Measurements from ENCODE around the gene TBX4. TPM values are rescaled to one million over a fixed set of nuclear protein-coding genes. Genes with fewer than 3 reads are reported as not detected.

Gene TBX4
- total RNA-seq, 2 experiments from 2014 or later: not detected

- Mint-ChIP-seq H3K4me3 (no peak overlapping the region), H3K4me1 (peaks cover 20% of the 10 kb centered on the region), H3K27ac (no peak overlapping the region), H3K36me3 (ENCODE audit: low read depth) (no peaks in the 10 kb centered on the region), H3K27me3 (peaks cover 66% of the 10 kb centered on the region), H3K9me3 (no peaks in the 10 kb centered on the region)
- CTCF ChIA-PET: interaction anchor here (1.4 kb wide), 1 partner anchor 10 kb away, joined by 6 read pairs; no protein-coding TSS in a partner anchor
- POLR2A ChIA-PET: no interaction called here
- DNase-seq: peak; percentile 12
Observed at GRCh38 chr17:61461967-61462718, 9.9 kb downstream of the TBX4 start.

GRCh38 chr17:61462719-61463315 is 10.6 kb downstream of the TBX4 start:
- Mint-ChIP-seq H3K36me3 (ENCODE audit: low read depth) (no peaks in the 10 kb centered on the region), H3K4me1 (peaks cover 18% of the 10 kb centered on the region), H3K27ac (no peak overlapping the region), H3K27me3 (peaks cover 60% of the 10 kb centered on the region), H3K4me3 (no peak overlapping the region), H3K9me3 (no peaks in the 10 kb centered on the region)
- DNase-seq: no peak
- CTCF ChIA-PET: interaction anchor here (1.8 kb wide), 1 partner anchor 51 kb away, joined by 5 read pairs; no protein-coding TSS in a partner anchor
- POLR2A ChIA-PET: no interaction called here

DNA sequence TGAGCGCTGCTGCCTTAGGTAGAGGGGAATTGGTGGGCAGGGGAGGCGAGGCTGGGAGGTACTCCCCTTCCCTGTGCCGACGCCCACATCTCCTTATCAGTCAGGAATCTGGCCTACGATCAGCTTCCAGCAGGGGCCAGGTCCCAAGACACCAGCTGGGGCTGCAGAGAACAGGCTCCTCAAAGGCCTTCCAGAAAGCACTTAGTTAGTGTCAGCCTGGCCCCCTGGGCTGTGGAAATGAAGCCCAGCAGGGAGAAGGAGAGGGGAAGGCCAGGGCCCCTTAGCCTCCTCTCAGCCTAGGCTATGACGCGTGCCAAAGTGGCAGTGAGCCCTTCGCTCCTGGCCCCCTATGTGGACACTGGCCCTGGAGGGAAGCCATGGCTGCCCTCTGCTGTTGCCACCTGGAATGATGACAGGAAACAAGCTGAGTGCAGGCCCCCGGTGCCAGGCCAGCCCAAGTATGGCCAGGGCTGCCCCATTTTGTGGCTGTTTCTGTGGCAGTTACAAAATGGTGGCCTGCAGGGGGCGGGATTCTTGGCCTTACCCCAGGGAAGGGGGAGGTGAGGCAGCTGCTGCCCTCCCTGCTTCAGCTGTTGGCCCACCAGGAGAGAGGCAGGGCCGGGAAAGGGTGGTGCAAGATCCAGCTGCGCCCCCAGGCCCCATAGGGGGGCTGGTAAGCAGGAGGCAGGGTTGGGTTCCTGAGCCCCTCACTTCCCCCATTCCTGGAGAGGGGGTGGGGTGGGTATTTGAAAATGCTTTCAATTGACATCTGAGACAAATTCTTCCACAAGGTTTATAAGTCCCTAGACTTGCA is 11.3 kb downstream of the TBX4 start:
- Mint-ChIP-seq H3K27me3 (peaks cover 53% of the 10 kb centered on the region), H3K27ac (no peak overlapping the region), H3K36me3 (ENCODE audit: low read depth) (no peaks in the 10 kb centered on the region), H3K9me3 (no peaks in the 10 kb centered on the region), H3K4me1 (peaks cover 18% of the 10 kb centered on the region), H3K4me3 (no peak overlapping the region)
- CTCF ChIA-PET: interaction anchor here (1.8 kb wide), 1 partner anchor 51 kb away, joined by 5 read pairs; no protein-coding TSS in a partner anchor
- DNase-seq: no peak
- POLR2A ChIA-PET: no interaction called here

DNA sequence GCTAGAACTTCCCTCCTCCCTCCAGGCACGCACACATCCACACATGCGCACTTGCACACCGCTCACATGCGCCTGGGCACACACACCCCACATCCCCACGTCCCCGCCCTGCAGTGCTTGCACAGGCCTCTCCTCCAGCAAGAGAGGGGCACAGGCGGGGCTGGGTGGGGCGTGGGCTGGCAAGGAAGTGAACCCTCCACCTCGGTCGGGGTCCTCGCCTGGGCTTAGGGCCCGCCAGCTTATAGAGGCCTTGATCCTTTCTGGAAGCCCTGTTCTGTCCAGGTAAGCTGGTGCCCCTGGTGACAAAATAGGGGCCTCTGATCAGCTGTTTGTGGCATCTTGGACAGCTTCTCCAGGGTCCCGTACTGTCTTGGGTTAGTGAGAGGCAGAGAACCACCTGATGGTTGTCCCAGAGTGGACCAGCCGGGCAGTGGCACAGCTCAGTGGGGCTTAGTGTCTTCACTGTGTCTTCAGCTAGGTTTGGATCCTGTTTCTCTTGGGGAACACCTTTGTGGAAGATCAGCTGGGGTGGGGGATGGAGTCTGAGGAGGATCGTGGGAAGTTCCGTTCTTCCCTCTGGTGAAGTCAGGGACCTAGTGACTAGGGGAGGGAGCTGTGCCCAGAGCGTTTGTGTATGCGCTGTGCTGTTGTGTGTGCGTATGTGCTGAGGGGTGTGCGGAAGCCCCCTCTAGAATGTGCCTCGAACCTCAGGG is 12.1 kb downstream of the TBX4 start:
- POLR2A ChIA-PET: no interaction called here
- Mint-ChIP-seq H3K36me3 (ENCODE audit: low read depth) (no peaks in the 10 kb centered on the region), H3K27ac (no peak overlapping the region), H3K4me3 (no peak overlapping the region), H3K9me3 (no peaks in the 10 kb centered on the region), H3K27me3 (peaks cover 46% of the 10 kb centered on the region), H3K4me1 (peaks cover 18% of the 10 kb centered on the region)
- CTCF ChIA-PET: interaction anchor here (1.8 kb wide), 1 partner anchor 52 kb away, joined by 5 read pairs; no protein-coding TSS in a partner anchor
- DNase-seq: no peak

DNA sequence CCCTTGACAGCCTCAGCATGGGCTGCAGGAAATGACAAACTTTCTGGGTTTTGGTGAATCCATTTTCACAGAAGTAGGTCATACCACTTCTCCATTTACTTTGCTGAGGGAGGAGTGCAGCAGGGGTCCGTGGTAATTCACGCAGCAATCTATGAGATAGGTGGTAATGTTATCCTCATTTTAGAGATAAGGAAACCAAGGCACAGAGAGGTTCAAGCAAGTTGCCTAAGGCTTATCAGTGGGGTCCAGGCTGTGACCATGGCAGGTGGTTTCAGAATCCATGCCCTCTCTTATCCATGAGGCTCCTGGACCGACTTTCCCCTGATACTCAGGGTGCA is 12.6 kb downstream of the TBX4 start:
- Mint-ChIP-seq H3K9me3 (no peaks in the 10 kb centered on the region), H3K27me3 (peaks cover 42% of the 10 kb centered on the region), H3K36me3 (ENCODE audit: low read depth) (no peaks in the 10 kb centered on the region), H3K4me1 (peaks cover 18% of the 10 kb centered on the region), H3K4me3 (no peak overlapping the region), H3K27ac (no peak overlapping the region)
- ChIA-PET POLR2A (no interaction called here), CTCF (interaction anchor here (1.8 kb wide), 1 partner anchor 53 kb away, joined by 5 read pairs; no protein-coding TSS in a partner anchor)
- DNase-seq: no peak

DNA sequence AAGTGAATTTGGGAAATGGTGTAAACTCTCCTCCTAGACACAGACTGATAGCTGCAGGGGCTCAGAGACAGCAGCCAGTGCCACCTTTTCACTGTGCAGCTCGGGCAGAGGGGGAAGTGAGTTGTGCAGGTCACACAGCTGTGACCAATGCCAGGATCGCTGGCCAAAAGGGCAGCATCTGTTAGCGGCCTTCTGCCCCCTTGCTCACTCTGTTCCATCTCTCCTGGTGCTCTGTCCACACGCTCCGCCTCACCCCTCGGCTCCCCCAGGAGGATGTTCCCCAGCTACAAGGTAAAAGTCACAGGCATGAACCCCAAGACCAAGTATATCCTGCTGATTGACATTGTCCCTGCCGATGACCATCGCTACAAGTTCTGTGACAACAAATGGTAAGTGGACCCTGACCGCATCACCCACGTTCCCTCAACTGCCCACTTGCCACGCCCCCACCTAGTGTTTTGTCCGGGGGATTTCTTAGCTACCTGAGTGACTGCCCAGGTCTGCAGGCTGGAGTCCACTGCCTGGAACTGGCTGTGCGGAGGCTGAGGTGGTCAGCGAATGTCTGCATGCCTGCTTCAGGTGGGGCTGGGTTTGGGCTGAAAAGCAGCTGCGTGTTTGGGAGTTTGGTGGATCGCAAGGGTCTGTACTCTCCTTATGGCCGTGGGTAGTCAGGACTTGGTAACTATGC is 13.5 kb downstream of the TBX4 start:
- CTCF ChIA-PET: no interaction called here

DNA sequence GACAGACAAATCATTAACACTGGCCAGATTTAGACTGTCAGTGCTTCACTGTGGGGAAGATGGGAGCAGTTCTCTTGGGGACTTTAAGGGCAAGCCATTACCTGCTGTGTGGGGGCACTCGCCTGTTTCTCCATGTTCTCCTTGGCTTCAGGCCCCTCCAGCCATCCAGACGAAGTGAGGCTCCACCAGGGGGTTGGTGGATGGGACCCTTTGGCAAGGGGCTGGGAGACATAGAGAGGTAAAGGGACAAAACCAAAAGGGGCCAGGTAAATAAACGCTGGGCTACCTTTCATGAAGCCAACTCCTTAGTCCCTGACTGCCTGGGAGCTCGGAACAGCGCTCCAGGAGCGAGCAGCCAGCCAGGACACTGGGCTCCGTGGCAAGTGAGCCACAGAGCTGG is 14.0 kb downstream of the TBX4 start:
- Mint-ChIP-seq H3K4me1 (peaks cover 13% of the 10 kb centered on the region), H3K27me3 (peaks cover 28% of the 10 kb centered on the region), H3K36me3 (ENCODE audit: low read depth) (no peaks in the 10 kb centered on the region), H3K9me3 (no peaks in the 10 kb centered on the region), H3K27ac (no peak overlapping the region), H3K4me3 (no peak overlapping the region)
- DNase-seq: no peak
- CTCF ChIA-PET: no interaction called here
- POLR2A ChIA-PET: no interaction called here

More for the DNA sequence above, 13.5 kb downstream of the TBX4 start:
- Mint-ChIP-seq H3K4me3 (no peak overlapping the region), H3K27ac (no peak overlapping the region), H3K36me3 (ENCODE audit: low read depth) (no peaks in the 10 kb centered on the region), H3K27me3 (peaks cover 33% of the 10 kb centered on the region), H3K9me3 (no peaks in the 10 kb centered on the region), H3K4me1 (peaks cover 17% of the 10 kb centered on the region)
- POLR2A ChIA-PET: no interaction called here
- DNase-seq: no peak

DNA sequence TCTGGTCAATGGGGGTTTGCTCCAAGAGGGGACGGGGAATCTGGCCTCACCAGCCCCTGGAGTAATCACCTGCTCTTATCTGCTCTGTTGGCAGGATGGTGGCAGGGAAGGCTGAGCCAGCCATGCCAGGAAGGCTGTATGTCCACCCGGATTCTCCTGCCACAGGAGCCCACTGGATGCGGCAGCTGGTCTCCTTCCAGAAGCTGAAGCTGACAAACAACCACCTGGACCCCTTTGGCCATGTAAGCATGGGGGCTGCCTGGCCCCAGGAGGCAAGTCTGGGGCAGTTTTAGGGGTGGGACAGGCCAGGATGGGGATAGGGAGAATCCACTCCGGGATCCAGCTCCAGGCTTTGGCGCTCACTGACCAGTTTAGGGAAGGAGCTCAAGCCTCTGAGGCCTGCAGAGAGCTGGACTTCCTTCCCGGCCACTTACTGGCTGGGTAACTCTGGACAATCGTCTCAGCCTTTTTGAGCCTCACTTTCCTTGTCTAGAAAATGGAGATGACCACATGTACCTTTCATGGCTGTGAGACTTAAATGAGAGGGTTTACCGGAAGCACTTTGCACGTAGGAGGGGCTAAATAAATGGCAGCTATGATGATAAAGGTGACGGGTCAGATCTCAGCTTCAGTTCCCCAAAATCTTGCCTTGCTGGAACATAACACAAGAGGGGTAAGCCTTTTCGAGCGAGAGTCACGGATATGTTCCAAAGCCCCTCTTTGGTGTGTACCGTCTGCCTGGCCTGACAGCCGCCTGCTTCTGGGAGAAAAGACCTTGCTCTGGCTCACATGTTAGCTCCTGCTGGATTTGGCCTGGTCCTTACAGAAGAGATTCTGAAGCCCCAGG is 15.4 kb downstream of the TBX4 start:
- peaks cover 18% of the 10 kb centered on the region for H3K27me3 Mint-ChIP-seq
- no peak overlapping the region for H3K27ac Mint-ChIP-seq
- no peaks in the 10 kb centered on the region for H3K36me3 Mint-ChIP-seq (ENCODE audit: low read depth)
- CTCF ChIA-PET: interaction anchor here (1.9 kb wide), 1 partner anchor 56 kb away, joined by 4 read pairs; no protein-coding TSS in a partner anchor
- peaks cover 3% of the 10 kb centered on the region for H3K4me1 Mint-ChIP-seq
- H3K9me3 Mint-ChIP-seq: no peaks in the 10 kb centered on the region
- no peak for DNase-seq
- no peak overlapping the region for H3K4me3 Mint-ChIP-seq
- POLR2A ChIA-PET: no interaction called here

DNA sequence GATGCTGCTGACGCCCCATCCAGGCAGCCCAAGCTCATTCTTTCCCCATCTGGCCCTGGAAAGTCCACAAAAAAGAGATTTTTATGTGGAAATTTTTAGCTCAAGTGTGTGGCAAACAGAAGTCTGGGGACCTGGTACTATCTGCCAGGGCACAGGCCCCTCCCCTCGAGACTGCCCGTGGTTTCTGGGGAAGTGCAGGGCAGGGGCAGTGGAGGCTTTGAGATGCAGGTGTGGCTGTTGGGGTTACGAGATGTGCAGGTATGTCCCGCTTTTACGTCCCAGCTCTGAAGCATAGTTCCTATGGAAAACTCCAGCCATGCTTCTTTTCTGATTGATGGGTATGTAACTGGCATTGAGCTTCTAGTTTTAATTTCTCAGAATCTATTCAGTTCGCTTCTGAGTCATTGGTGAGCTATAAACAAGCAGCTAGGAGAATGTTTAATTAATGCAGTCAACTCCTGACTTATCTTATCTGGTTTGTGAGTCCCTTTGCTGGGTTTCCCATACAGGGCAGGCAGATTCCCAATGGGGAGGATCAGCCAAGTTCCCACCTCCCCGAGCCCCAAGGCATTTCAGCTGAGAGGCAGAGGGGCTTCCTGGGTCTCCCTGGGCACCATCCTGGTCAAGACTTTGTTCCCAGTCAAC is 16.2 kb downstream of the TBX4 start:
- ChIA-PET POLR2A (no interaction called here), CTCF (interaction anchor here (1.9 kb wide), 1 partner anchor 57 kb away, joined by 4 read pairs; no protein-coding TSS in a partner anchor)
- Mint-ChIP-seq H3K4me1 (no peaks in the 10 kb centered on the region), H3K27me3 (peaks cover 12% of the 10 kb centered on the region), H3K4me3 (no peak overlapping the region), H3K27ac (no peak overlapping the region), H3K9me3 (no peaks in the 10 kb centered on the region), H3K36me3 (ENCODE audit: low read depth) (no peaks in the 10 kb centered on the region)
- DNase-seq: no peak

- H3K9me3 Mint-ChIP-seq: no peaks in the 10 kb centered on the region
- CTCF ChIA-PET: interaction anchor here (1.9 kb wide), 1 partner anchor 58 kb away, joined by 4 read pairs; no protein-coding TSS in a partner anchor
- no peak overlapping the region for H3K4me3 Mint-ChIP-seq
- no peak for DNase-seq
- no peaks in the 10 kb centered on the region for H3K36me3 Mint-ChIP-seq (ENCODE audit: low read depth)
- no peaks in the 10 kb centered on the region for H3K4me1 Mint-ChIP-seq
- peaks cover 11% of the 10 kb centered on the region for H3K27me3 Mint-ChIP-seq
- H3K27ac Mint-ChIP-seq: no peak overlapping the region
- POLR2A ChIA-PET: interaction anchor here (0.6 kb wide), 1 partner anchor 29 kb away, joined by 3 read pairs; no protein-coding TSS in a partner anchor
Observed at GRCh38 chr17:61469474-61469873, 17.3 kb downstream of the TBX4 start.

DNA sequence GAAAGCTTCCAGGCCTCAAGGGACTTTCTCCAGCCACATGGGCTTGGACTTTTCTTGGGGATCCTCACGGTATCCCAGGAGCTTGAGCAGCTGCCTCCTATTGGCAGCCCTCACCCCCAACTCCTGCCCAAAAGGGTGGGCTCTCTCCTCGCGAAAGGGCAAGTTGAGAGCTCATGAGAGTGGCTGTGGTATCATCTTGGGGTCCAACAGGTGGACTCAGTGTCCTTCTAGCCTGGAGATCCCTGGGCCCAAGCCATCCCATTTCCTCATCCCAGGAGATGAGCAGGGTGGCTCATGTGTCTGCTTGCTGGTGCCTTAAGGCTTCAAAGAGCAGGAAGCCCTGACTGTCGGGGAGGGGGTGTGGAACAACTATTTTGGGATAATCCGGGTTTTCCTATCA is 17.7 kb downstream of the TBX4 start:
- no peaks in the 10 kb centered on the region for H3K36me3 Mint-ChIP-seq (ENCODE audit: low read depth)
- no peaks in the 10 kb centered on the region for H3K4me1 Mint-ChIP-seq
- ChIA-PET CTCF (no interaction called here), POLR2A (interaction anchor here (0.6 kb wide), 2 partner anchors 30 to 208 kb away, joined by 3 to 7 read pairs; no protein-coding TSS in a partner anchor)
- no peaks in the 10 kb centered on the region for H3K9me3 Mint-ChIP-seq
- H3K27me3 Mint-ChIP-seq: peaks cover 8% of the 10 kb centered on the region
- H3K4me3 Mint-ChIP-seq: no peak overlapping the region
- peak overlapping the region; percentile 36 for H3K27ac Mint-ChIP-seq
- no peak for DNase-seq
